C4-2B (cell line): ENCODE data around the gene RDH13.
"Not testable (repeated sequence)": the region's sequence is repeated elsewhere in the genome, so short reads cannot be mapped to it uniquely, and the experiment has no call there.

ENCODE experiments used
- H3K27ac ChIP-seq: fragments of 450-650 bp; 2 replicates; pipeline ENCODE4 v1.5.1; 2017
- CTCF ChIP-seq: fragments of 450-650 bp; conservative IDR thresholded peaks from 2 replicates; pipeline ENCODE4 v1.5.1; 2017; ENCODE audit warnings: mild to moderate bottlenecking
- ZFX ChIP-seq: fragments of 450-650 bp; IDR thresholded peaks from 2 replicates; pipeline ENCODE4 v1.6.1; 2017

The RDH13 gene

GRCh38 chr19:55005684-55006488, 57.1 kb downstream of the RDH13 start:
- peak overlapping the region; percentile 77 for H3K27ac ChIP-seq
- no peak for TF ChIP-seq CTCF
- TF ChIP-seq ZFX, result no peak

- TF ChIP-seq CTCF (no peak), ZFX (no peak)
- no peak overlapping the region for H3K27ac ChIP-seq
Observed at GRCh38 chr19:55000761-55001160, 62.2 kb downstream of the RDH13 start.

- not testable (repeated sequence) for H3K27ac ChIP-seq
Observed at GRCh38 chr19:54998751-54999239, 64.2 kb downstream of the RDH13 start.

GRCh38 chr19:54995561-54995960, 67.4 kb downstream of the RDH13 start:
- TF ChIP-seq CTCF (no peak), ZFX (no peak)
- no peak overlapping the region for H3K27ac ChIP-seq
